A375 (cell line): ENCODE results near the gene FREY1. TPM values are rescaled to one million over a fixed set of nuclear protein-coding genes. Genes with fewer than 3 reads are reported as not detected.

Experiments used
- total RNA-seq: library from RNA; depleted of rRNA; stranded (reverse); fragments of >200 nt; shearing (Covaris generic); gene quantifications from 2 replicates; pipeline ENCODE4 v1.2.3, GENCODE V29; 2014; rRNA removed

The FREY1 gene, protein sequence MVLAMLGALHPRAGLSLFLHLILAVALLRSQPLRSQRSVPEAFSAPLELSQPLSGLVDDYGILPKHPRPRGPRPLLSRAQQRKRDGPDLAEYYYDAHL
- total RNA-seq: 1.6 and 1.7 TPM in 2 replicates

DNA sequence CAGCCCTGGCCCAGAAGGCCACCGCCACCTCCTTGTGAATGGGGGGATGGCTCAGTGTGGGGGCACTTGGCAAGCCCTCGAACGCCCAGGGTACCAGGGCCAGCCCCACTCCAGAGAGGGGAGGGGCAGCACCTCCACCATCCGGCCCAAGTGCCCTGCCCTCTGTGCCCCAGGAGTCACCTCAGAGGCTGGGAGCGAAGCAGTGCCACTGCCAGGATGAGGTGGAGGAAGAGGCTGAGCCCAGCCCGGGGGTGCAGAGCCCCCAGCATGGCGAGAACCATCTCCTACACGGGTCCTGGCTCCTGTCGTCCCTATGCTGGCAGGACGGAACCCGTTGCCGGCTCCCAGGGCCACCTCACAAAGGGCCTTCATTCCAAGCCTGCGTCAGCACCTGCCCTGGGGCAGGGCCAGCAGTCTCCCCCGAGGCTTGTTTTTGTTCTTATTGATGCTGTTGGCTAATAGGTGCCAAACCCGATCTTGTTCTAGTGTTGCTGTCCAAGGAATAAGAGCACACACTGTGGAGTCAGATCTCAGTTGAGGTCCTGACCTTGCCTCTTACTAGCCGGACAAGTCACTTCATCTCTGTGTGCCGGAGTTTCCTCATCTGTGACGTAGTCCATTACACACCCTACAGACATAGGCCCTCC is at the start of gene FREY1:
Gene FREY1 (minus strand): TSS at position 307 of the 647 bp plus-strand sequence. CDS start 26 bp downstream, at position 281.

DNA sequence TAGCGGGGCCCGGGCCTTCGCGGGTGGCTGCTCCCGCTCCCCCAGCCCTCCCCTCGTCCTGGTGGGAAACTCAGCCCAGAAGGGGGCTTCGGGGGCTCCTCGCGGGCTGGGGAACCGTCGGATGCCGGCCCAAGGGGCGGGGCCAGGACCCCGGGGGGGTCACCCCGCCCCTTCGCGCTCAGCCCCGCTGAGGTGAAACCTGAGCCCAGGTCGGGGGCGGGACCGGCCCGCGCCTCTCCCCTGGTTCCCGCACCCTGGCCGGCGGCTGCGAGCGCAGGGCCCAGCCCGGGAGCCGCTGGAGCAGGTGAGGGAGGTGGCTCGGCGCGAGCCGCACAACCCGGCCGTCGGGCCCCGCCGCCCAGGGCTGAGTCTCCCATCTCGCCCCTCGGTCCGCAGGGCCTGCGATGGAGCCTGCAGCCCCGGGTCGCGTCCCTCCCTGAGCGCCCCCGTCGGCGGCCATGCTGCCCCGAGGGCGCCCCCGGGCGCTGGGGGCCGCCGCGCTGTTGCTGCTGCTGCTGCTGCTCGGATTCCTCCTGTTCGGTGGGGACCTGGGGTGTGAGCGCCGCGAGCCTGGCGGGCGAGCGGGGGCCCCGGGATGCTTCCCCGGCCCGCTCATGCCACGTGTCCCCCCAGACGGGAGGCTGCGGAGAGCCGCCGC is 15.5 kb upstream of the FREY1 start, which contains the start of gene LARGE2:
Gene LARGE2 (plus strand): TSS at position 232 of the 658 bp plus-strand sequence. CDS start 227 bp downstream, at position 459.

DNA sequence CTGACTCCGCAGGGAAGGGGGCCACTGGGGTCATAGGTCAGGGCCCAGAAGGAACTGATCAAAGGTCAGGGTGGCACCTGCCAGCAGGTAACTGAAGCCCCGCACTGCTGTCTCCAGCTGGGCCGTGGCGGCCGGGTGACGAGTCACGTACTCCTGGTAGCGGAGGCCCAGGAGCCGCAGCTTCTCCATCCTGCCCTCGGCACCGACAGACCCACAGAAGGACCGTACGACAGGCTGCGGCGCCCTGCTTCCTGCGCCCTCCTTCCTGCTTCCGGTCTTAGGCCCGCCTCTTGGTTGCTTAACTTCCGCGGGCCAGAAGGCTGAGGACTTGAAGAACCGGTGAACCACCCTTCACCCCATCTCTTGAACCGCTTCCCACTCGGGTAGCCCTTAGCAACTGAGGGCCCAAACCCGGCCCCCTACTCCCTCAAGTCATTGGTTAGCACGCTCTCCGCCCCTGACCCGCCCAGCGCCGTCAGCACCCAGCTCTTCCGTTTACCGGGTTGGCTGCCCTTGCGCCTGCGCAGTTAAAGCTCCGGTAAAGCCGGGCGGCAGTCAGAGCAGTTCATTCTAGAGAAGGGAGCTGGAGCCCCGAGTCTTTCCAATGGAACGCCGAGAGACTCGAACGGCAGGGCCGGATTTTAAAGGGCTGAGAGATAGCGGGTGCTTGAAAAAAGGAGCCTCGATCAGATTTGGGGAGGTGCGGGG is 10.7 kb upstream of the FREY1 start, which contains the start of gene PEX16:
Gene PEX16 (minus strand): TSS at position 255 of the 708 bp plus-strand sequence. CDS start 66 bp downstream, at position 189.

DNA sequence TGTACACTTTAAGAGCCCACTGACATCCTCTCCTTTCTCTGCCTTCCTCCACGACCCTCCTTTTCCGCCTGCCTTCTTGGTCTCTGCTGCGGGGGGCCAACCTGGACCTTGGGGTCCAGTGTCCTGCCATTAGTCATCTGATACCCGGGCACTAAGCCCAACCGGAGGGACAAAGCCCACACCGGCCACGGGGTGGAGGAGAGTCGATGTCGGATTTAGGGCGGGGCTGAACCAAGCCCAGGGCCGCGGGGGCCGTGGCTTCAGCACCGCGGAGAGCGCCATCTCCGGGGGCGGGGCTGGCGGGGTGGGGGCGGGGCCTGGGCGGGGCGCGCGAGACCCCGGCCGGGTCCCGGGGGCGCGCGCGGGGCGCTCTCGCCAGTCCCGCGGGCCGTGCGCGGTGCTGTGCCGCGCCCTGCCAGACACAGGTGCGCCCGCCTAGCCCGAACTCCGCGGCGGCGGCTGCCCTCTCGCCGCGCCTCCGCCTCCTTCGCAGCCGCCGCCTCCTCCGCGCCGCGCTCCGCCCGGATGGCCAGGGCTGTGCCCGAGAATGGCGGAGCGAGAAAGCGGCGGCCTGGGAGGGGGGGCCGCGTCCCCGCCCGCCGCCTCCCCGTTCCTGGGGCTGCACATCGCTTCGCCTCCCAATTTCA is 21.7 kb downstream of the FREY1 start, which contains the start of gene MAPK8IP1:
Gene MAPK8IP1 (plus strand): TSS at position 378 of the 647 bp plus-strand sequence. CDS start 170 bp downstream, at position 548.

Other genes starting within 250 kb of the FREY1 start
- 12.5 and 14.2 TPM in 2 replicates for gene CHST1, start 241.6 kb downstream of the FREY1 start, total RNA-seq
- 10.2 and 14.6 TPM in 2 replicates for gene SLC35C1, start 102.1 kb downstream of the FREY1 start, total RNA-seq
- gene CRY2, start 59.8 kb downstream of the FREY1 start, total RNA-seq: 9.3 and 11.6 TPM in 2 replicates
- 11.1 and 12.7 TPM in 2 replicates for gene MAPK8IP1, start 21.6 kb downstream of the FREY1 start, total RNA-seq
- 59.6 and 62.7 TPM in 2 replicates for gene PEX16, start 10.6 kb upstream of the FREY1 start, total RNA-seq
- 0.11 and 0.19 TPM in 2 replicates for gene LARGE2, start 15.4 kb upstream of the FREY1 start, total RNA-seq
- 14.9 and 21.2 TPM in 2 replicates for gene PHF21A, start 214.2 kb upstream of the FREY1 start, total RNA-seq